ENCODE data around the gene PAK5.

Gene PAK5

GRCh38 chr20:9575836-9576235 lies 263.0 kb downstream of the PAK5 start:
- no peak for DNase-seq (ENCODE audit: low read depth)

GRCh38 chr20:9574776-9575175 lies 264.1 kb downstream of the PAK5 start:
- no peak for DNase-seq (ENCODE audit: low read depth)

GRCh38 chr20:9574181-9574580 lies 264.7 kb downstream of the PAK5 start:
- no peak for DNase-seq (ENCODE audit: low read depth)

- DNase-seq (ENCODE audit: low read depth): no peak
These were observed 265.3 kb downstream of the PAK5 start for GRCh38 chr20:9573335-9574151.

- DNase-seq (ENCODE audit: low read depth): no peak
These were observed 266.2 kb downstream of the PAK5 start for GRCh38 chr20:9572670-9573069.

- DNase-seq (ENCODE audit: low read depth): no peak
These were observed 267.1 kb downstream of the PAK5 start for GRCh38 chr20:9571783-9572182.

- DNase-seq (ENCODE audit: low read depth): no peak
These were observed 268.3 kb downstream of the PAK5 start for GRCh38 chr20:9570612-9571011.

- no peak for DNase-seq (ENCODE audit: low read depth)
These were observed 271.9 kb downstream of the PAK5 start for GRCh38 chr20:9566977-9567376.

- no peak for DNase-seq (ENCODE audit: low read depth)
These were observed 272.8 kb downstream of the PAK5 start for GRCh38 chr20:9565910-9566550.

GRCh38 chr20:9557411-9557810 lies 281.5 kb downstream of the PAK5 start:
- no peak for DNase-seq (ENCODE audit: low read depth)

GRCh38 chr20:9555781-9556180 lies 283.1 kb downstream of the PAK5 start:
- no peak for DNase-seq (ENCODE audit: low read depth)

GRCh38 chr20:9551808-9552550 lies 286.9 kb downstream of the PAK5 start:
- no peak for DNase-seq (ENCODE audit: low read depth)

GRCh38 chr20:9550871-9551270 lies 288.0 kb downstream of the PAK5 start:
- DNase-seq (ENCODE audit: low read depth): no peak

- no peak for DNase-seq (ENCODE audit: low read depth)
These were observed 288.6 kb downstream of the PAK5 start for GRCh38 chr20:9550283-9550682.

GRCh38 chr20:9543214-9543613 lies 295.7 kb downstream of the PAK5 start:
- DNase-seq (ENCODE audit: low read depth): no peak

GRCh38 chr20:9535449-9535848 lies 303.4 kb downstream of the PAK5 start:
- no peak for DNase-seq (ENCODE audit: low read depth)

- no peak for DNase-seq (ENCODE audit: low read depth)
These were observed 304.9 kb downstream of the PAK5 start for GRCh38 chr20:9534025-9534424.

- no peak for DNase-seq (ENCODE audit: low read depth)
These were observed 306.6 kb downstream of the PAK5 start for GRCh38 chr20:9532069-9532838.

- DNase-seq (ENCODE audit: low read depth): no peak
These were observed 307.3 kb downstream of the PAK5 start for GRCh38 chr20:9531581-9531980.

- DNase-seq (ENCODE audit: low read depth): no peak
These were observed 315.2 kb downstream of the PAK5 start for GRCh38 chr20:9523636-9524035.

- no peak for DNase-seq (ENCODE audit: low read depth)
These were observed 318.8 kb downstream of the PAK5 start for GRCh38 chr20:9520086-9520485.

- no peak for DNase-seq (ENCODE audit: low read depth)
These were observed 320.2 kb downstream of the PAK5 start for GRCh38 chr20:9518576-9519175.

All from stimulated activated CD4-positive, alpha-beta T cell treated with anti-CD3 and anti-CD28 coated beads, Interleukin-2, amount 100 ng/mL, for 4 hours (primary cell).